Pancreas (tissue), 10 donors: ENCODE measurements around the gene SLC14A1. TPM values are rescaled to one million over a fixed set of nuclear protein-coding genes. Genes with fewer than 3 reads are reported as not detected.
A peak's percentile ranks its signal among the peaks of the same experiment; 100 is the strongest.

Source experiments
- ATAC-seq, 4 donors: fragments of 200-7000 bp; cut with Tn5 transposase; one replicate each; pipeline versions ENCODE4 v1.8.0 to v1.9.1; 2020; ENCODE audit warnings: mild to moderate bottlenecking in 4 of 4, moderate library complexity in 4 of 4
- DNase-seq, 6 donors: peaks; one replicate each; pipeline ENCODE4 v3.0.0-alpha.2; 2020
- FAIRE-seq: peaks from 2 replicates; lab custom pipeline; 2012; peaks lifted over from hg19 to GRCh38; lab: Jason Lieb, UNC
- H3K27ac ChIP-seq, 4 donors: fragments of 200-600 bp; sonication (generic); 1 replicate in 3 of 4; 2 replicates in 1 of 4; pipeline versions ENCODE4 v1.5.0 to v1.8.0; 2020
- H3K27me3 ChIP-seq, 4 donors: fragments of 200-600 bp; one replicate each; pipeline ENCODE4 v1.8.0; 2021
- H3K36me3 ChIP-seq, 3 donors: fragments of 200-600 bp; sonication (generic) in 1 of 3; one replicate each; pipeline versions ENCODE4 v1.5.0 to v1.8.0; 2020 to 2021
- H3K4me1 ChIP-seq, 3 donors: fragments of 200-600 bp; one replicate each; pipeline ENCODE4 v1.8.0; 2021
- H3K4me3 ChIP-seq, 4 donors: fragments of 200-600 bp; sonication (generic) in 2 of 4; one replicate each; pipeline versions ENCODE4 v1.5.0 to v1.8.0; 2020 to 2021
- H3K9me3 ChIP-seq, 4 donors: fragments of 200-600 bp; one replicate each; pipeline ENCODE4 v1.8.0; 2021
- WGBS, 2 donors: extraction: QIAGEN DNeasy Blood & Tissue Kit; methylation state at CpG; one replicate each; pipeline ENCODE4 v1.1.7; 2013; 5-methylcytosine and 5-hydroxymethylcytosine counted together
- intact Hi-C, 3 donors: fragments of 100-400 bp; cut with DNase I; formaldehyde crosslinking; loops; one replicate each; pipeline versions ENCODE4 v1.11.1 to v1.14.2; 2022
- polyA plus RNA-seq, 2 donors: library from polyadenylated mRNA; stranded (reverse); fragments of 200-250 nt; gene quantifications; one replicate each; pipeline ENCODE4 v1.2.3, GENCODE V29; 2013
- total RNA-seq, 6 donors: library from RNA; stranded (reverse); fragmentation: NEBNext Ultra II Directional in 4 of 6; extraction: Animal tissue kit (Norgen Biotek cat#: 25700) in 4 of 6; gene quantifications; one replicate each; pipeline versions ENCODE4 v1.2.1 to v1.2.4, GENCODE V29; 2021 to 2023
- TF ChIP-seq, protein P1 (sequence below), 4 donors: fragments of 200-600 bp; sonication (generic) in 3 of 4; IDR thresholded peaks; one replicate each; pipeline versions ENCODE4 v1.5.0 to v1.8.0; 2021; ENCODE audit warnings: antibody characterized with exemption in 4 of 4
- donor health status: healthy with polysubstance abuse.
- donor health status: DM: no; HTN: no; CAD: no; lungs with moderate emphysema.
- donor health status: DM: no; HTN: no; CAD: no.
- donor health status: control.
- donor health status: control.
- donor health status: Bipolar disorder and iron deficiency.
- donor health status: DM: yes; HTN: yes; CAD: no.
- donor health status: DM: no; HTN: no; CAD: no.
- donor health status: DM: no; HTN: no; CAD: no.
- donor health status: DM: yes; HTN: yes; CAD: no.

Gene SLC14A1
- total and polyA plus RNA-seq, 8 donors = 0.49 to 2.5 (median 1.1) TPM

DNA sequence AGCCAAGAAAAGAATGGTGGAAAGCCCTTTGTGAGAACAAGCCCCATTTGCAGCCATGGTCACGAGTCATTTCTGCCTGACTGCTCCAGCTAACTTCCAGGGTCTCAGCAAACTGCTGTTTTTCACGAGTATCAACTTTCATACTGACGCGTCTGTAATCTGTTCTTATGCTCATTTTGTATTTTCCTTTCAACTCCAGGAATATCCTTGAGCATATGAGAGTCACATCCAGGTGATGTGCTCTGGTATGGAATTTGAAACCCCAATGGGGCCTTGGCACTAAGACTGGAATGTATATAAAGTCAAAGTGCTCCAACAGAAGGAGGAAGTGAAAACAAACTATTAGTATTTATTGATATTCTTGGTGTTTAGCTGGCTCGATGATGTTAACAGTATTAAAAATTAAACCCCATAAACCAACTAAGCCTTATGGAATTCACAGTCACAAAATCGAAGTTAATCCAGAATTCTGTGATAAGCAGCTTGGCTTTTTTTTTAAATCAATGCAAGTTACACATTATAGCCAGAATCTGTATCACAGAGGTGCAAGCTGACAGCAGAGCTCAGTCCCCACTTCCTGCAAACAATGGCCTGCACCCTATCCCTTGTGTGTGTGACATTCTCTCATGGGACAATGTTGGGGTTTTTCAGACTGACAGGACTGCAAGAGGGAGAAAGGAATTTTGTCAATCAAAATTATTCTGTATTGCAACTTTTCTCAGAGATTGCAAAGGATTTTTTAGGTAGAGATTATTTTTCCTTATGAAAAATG is 26.1 kb downstream of the SLC14A1 start:
- TF ChIP-seq, protein P1, sequence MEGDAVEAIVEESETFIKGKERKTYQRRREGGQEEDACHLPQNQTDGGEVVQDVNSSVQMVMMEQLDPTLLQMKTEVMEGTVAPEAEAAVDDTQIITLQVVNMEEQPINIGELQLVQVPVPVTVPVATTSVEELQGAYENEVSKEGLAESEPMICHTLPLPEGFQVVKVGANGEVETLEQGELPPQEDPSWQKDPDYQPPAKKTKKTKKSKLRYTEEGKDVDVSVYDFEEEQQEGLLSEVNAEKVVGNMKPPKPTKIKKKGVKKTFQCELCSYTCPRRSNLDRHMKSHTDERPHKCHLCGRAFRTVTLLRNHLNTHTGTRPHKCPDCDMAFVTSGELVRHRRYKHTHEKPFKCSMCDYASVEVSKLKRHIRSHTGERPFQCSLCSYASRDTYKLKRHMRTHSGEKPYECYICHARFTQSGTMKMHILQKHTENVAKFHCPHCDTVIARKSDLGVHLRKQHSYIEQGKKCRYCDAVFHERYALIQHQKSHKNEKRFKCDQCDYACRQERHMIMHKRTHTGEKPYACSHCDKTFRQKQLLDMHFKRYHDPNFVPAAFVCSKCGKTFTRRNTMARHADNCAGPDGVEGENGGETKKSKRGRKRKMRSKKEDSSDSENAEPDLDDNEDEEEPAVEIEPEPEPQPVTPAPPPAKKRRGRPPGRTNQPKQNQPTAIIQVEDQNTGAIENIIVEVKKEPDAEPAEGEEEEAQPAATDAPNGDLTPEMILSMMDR (IDR thresholded peaks at IDR 0.05) = no peak
- H3K4me1 ChIP-seq = peaks cover 0 to 6% (median 0%) of the 10 kb centered on the region in 3 donors
- FAIRE-seq (no peak), DNase-seq (no peak), ATAC-seq (peak in 1 of 4 donors; percentile 72)
- H3K9me3 ChIP-seq = no peaks in the 10 kb centered on the region
- intact Hi-C loops = no loop called here
- H3K27ac ChIP-seq = peak overlapping the region in 1 of 4 donors; percentile 44
- 42 to 44% methylated on average over 6 of the region's 6 CpGs for WGBS, 2 donors
- no peak overlapping the region for H3K4me3 ChIP-seq
- H3K27me3 ChIP-seq = no peaks in the 10 kb centered on the region
- no peaks in the 10 kb centered on the region for H3K36me3 ChIP-seq

- 79 to 87% methylated on average over 3 of the region's 3 CpGs for WGBS, 2 donors
- DNase-seq (no peak), ATAC-seq (no peak), FAIRE-seq (no peak)
- Histone ChIP-seq H3K36me3 (no peaks in the 10 kb centered on the region), H3K4me1 (peaks cover 0 to 6% (median 0%) of the 10 kb centered on the region in 3 donors), H3K27me3 (no peaks in the 10 kb centered on the region), H3K27ac (no peak overlapping the region), H3K4me3 (no peak overlapping the region), H3K9me3 (no peaks in the 10 kb centered on the region)
- TF ChIP-seq, protein P1 (IDR thresholded peaks at IDR 0.05) = no peak
- intact Hi-C loops = no loop called here
Observed at GRCh38 chr18:45751766-45752165, 27.8 kb downstream of the SLC14A1 start.

DNA sequence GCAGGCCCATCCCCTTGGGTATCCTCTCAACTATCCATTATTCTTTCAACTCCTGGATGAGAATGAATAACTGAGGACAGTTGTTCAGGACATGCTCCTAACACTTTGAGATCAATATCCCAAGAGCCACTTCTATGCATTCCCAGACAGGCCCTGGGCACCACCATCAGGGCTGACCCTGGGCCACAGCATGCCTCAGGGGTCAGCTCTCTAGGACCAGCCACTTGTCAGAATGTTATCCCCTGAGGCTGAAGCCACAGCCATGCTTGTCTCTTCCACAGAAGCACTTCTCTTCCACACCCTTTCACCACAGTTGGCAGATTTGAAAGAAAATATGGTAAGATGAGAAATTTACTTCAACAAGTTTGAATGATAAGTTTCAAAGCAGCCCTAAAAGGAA is 28.7 kb downstream of the SLC14A1 start:
- Histone ChIP-seq H3K9me3 (no peaks in the 10 kb centered on the region), H3K4me3 (no peak overlapping the region), H3K4me1 (peaks cover 0 to 6% (median 0%) of the 10 kb centered on the region in 3 donors), H3K36me3 (no peaks in the 10 kb centered on the region), H3K27ac (no peak overlapping the region), H3K27me3 (no peaks in the 10 kb centered on the region)
- FAIRE-seq (no peak), ATAC-seq (no peak), DNase-seq (no peak)
- TF ChIP-seq, protein P1 (IDR thresholded peaks at IDR 0.05) = no peak
- intact Hi-C loops = no loop called here

GRCh38 chr18:45753286-45753685 is 29.3 kb downstream of the SLC14A1 start:
- no peak for FAIRE-seq
- no peaks in the 10 kb centered on the region for H3K36me3 ChIP-seq
- no peaks in the 10 kb centered on the region for H3K9me3 ChIP-seq
- no peak for ATAC-seq
- peaks cover 0 to 6% (median 0%) of the 10 kb centered on the region in 3 donors for H3K4me1 ChIP-seq
- no peak overlapping the region for H3K27ac ChIP-seq
- H3K4me3 ChIP-seq = no peak overlapping the region
- TF ChIP-seq, protein P1 (IDR thresholded peaks at IDR 0.05) = no peak
- WGBS, 2 donors = 84 to 88% methylated on average over 1 of the region's 1 CpG
- intact Hi-C loops = no loop called here
- no peak for DNase-seq
- no peaks in the 10 kb centered on the region for H3K27me3 ChIP-seq

GRCh38 chr18:45755934-45756333 is 32.0 kb downstream of the SLC14A1 start:
- TF ChIP-seq, protein P1 (IDR thresholded peaks at IDR 0.05) = no peak
- intact Hi-C loops = no loop called here
- Histone ChIP-seq H3K36me3 (no peaks in the 10 kb centered on the region), H3K27ac (peak overlapping the region in 1 of 4 donors; percentile 17), H3K4me1 (peaks cover 0 to under 1% (median 0%) of the 10 kb centered on the region in 3 donors), H3K4me3 (no peak overlapping the region), H3K27me3 (no peaks in the 10 kb centered on the region), H3K9me3 (no peaks in the 10 kb centered on the region)
- FAIRE-seq (no peak), DNase-seq (peak in 3 of 6 donors; percentile 5 to 30 (median 20)), ATAC-seq (peak in 3 of 4 donors; percentile 57 to 68 (median 64))
- WGBS, 2 donors = 24 to 28% methylated on average over 4 of the region's 4 CpGs
